Chondrocyte (in vitro differentiated cells): ENCODE measurements around the gene ITPR3. TPM values are rescaled to one million over a fixed set of nuclear protein-coding genes. Genes with fewer than 3 reads are reported as not detected.
A peak's percentile ranks its signal among the peaks of the same experiment; 100 is the strongest.

ENCODE experiments used
- DNase-seq: peaks from one replicate; pipeline ENCODE4 v3.0.0; 2021; ENCODE audit warnings: mixed read lengths, low spot score
- H3K27ac Mint-ChIP-seq: one replicate; pipeline ENCODE4 v1.8.0; 2021; ENCODE audit warnings: mild to moderate bottlenecking, moderate library complexity, mixed read lengths; ENCODE audit not compliant: unreplicated experiment
- H3K27me3 Mint-ChIP-seq: 2 replicates; pipeline ENCODE4 v1.8.0; 2021; ENCODE audit warnings: low read depth, mixed read lengths
- H3K36me3 Mint-ChIP-seq: 2 replicates; pipeline ENCODE4 v1.8.0; 2021; ENCODE audit warnings: low read depth, mixed read lengths
- H3K4me1 Mint-ChIP-seq: 2 replicates; pipeline ENCODE4 v1.8.0; 2021; ENCODE audit warnings: low read depth, mild to moderate bottlenecking, mixed read lengths
- H3K4me3 Mint-ChIP-seq: one replicate; pipeline ENCODE4 v1.8.0; 2021; ENCODE audit warnings: mild to moderate bottlenecking, moderate library complexity, mixed read lengths; ENCODE audit not compliant: unreplicated experiment
- H3K9me3 Mint-ChIP-seq: 2 replicates; pipeline ENCODE4 v1.8.0; 2021; ENCODE audit warnings: low read depth, mixed read lengths
- CTCF ChIP-seq: fragments of 200-600 bp; sonication (generic); IDR thresholded peaks from 2 replicates; pipeline ENCODE4 v1.5.0; 2021; ENCODE audit warnings: antibody characterized with exemption, mild to moderate bottlenecking, moderate library complexity
- total RNA-seq: library from RNA; stranded (reverse); gene quantifications from 3 replicates; pipeline ENCODE4 v1.2.1, GENCODE V29; 2021

ITPR3 gene
- total RNA-seq, 1 donor from 2014 or later: 10.0 TPM

- DNase-seq: peak; percentile 19
- no peak overlapping the region for H3K27ac Mint-ChIP-seq
- H3K4me3 Mint-ChIP-seq: no peak overlapping the region
- H3K4me1 Mint-ChIP-seq: peaks cover 45% of the 10 kb centered on the region
- peaks cover 4% of the 10 kb centered on the region for H3K36me3 Mint-ChIP-seq
- no peaks in the 10 kb centered on the region for H3K9me3 Mint-ChIP-seq
- no peaks in the 10 kb centered on the region for H3K27me3 Mint-ChIP-seq
- no peak for TF ChIP-seq CTCF
Observed at GRCh38 chr6:33707771-33708170, 86.6 kb downstream of the ITPR3 start.

GRCh38 chr6:33708516-33709204 is 87.5 kb downstream of the ITPR3 start:
- H3K9me3 Mint-ChIP-seq: no peaks in the 10 kb centered on the region
- peak; percentile 6 for DNase-seq
- no peak overlapping the region for H3K4me3 Mint-ChIP-seq
- no peaks in the 10 kb centered on the region for H3K27me3 Mint-ChIP-seq
- H3K27ac Mint-ChIP-seq: peak overlapping the region; percentile 19
- peaks cover 4% of the 10 kb centered on the region for H3K36me3 Mint-ChIP-seq
- peaks cover 45% of the 10 kb centered on the region for H3K4me1 Mint-ChIP-seq
- no peak for TF ChIP-seq CTCF

- H3K27me3 Mint-ChIP-seq: no peaks in the 10 kb centered on the region
- no peaks in the 10 kb centered on the region for H3K9me3 Mint-ChIP-seq
- no peak for TF ChIP-seq CTCF
- peak; percentile 9 for DNase-seq
- peaks cover 45% of the 10 kb centered on the region for H3K4me1 Mint-ChIP-seq
- peaks cover 4% of the 10 kb centered on the region for H3K36me3 Mint-ChIP-seq
- H3K4me3 Mint-ChIP-seq: peak overlapping the region; percentile 24
- H3K27ac Mint-ChIP-seq: peak overlapping the region; percentile 29
Observed at GRCh38 chr6:33709605-33710295, 88.6 kb downstream of the ITPR3 start.

GRCh38 chr6:33710296-33711121 is 89.4 kb downstream of the ITPR3 start:
- peaks cover 40% of the 10 kb centered on the region for H3K4me1 Mint-ChIP-seq
- peak overlapping the region; percentile 56 for H3K27ac Mint-ChIP-seq
- H3K27me3 Mint-ChIP-seq: no peaks in the 10 kb centered on the region
- peak; percentile 53 for DNase-seq
- H3K4me3 Mint-ChIP-seq: peak overlapping the region; percentile 96
- H3K9me3 Mint-ChIP-seq: no peaks in the 10 kb centered on the region
- no peak for TF ChIP-seq CTCF
- peaks cover 4% of the 10 kb centered on the region for H3K36me3 Mint-ChIP-seq
